ENCODE results near the gene CNDP2.
"Not testable (repeated sequence)": the region's sequence is repeated elsewhere in the genome, so short reads cannot be mapped to it uniquely, and the experiment has no call there.

The CNDP2 gene

DNA sequence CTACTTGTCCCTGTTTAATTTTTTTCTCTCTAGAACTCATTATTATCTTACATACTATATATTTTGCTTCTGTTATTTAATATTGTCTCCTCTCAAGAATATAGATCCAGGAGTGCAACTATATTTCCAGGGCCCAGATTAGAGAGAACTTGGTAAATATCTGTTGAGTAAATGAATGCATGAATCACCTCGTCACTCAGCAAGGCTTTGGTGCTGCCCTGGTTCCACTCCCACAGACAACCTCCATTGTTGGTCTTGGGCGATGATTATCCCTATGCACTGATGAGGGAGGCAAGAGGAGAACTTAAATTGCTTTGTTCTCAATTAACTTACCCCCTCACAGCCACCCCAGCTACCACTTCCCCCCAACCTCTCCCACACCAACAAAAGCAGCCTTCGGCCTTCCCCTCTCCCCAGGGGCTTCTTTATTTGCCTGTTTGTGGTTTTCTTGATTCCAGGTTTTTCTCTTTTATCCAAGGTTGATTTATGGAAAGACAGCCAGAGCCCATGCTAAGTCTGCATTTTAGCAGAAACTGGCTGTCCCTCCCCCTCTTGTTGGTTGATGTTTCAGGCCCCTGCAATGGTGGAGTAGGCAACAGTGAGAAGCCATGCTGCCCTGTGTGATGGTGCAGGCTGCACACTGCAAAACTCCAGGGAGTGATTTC lies 22.1 kb upstream of the CNDP2 start:
- DNase-seq, result no peak

DNA sequence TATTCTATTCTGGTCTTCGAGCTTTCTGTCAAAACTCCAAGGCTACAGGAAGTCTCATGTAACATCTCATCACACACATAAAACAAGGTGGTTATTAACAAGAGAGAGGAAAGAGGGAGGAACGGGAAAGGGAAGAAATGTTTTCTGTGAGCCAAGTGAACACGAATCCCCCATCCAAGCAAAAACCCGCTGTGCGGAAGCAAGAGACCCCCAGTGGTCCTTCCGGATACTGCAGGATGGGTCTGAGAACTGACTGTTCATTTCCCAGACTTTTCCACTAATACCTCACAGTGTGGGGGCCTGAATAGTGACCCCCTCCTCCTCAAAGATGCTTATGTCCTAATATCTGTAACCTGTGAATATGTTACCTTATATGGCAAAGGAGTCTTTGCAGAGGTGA lies 20.0 kb upstream of the CNDP2 start:
- DNase-seq, result no peak

DNA sequence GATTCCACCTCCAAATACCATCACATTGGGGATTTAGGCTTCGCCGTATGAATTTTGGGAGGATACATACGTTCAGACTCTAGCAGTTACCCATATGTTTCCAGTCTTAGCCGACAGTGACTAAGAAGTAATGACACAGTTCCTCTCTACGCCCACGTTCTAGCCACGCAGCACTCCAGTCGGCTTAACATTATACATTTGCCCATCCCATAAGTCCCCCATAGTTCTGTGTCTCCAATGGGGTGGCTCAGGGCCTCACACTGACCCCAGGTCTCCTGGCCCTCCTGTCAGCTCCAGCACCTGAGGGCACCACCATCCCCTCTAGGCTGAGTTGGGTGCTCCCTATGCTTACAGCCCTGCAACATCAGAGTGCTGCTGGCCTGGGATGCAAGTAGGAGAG lies 18.4 kb upstream of the CNDP2 start:
- no peak for DNase-seq

DNA sequence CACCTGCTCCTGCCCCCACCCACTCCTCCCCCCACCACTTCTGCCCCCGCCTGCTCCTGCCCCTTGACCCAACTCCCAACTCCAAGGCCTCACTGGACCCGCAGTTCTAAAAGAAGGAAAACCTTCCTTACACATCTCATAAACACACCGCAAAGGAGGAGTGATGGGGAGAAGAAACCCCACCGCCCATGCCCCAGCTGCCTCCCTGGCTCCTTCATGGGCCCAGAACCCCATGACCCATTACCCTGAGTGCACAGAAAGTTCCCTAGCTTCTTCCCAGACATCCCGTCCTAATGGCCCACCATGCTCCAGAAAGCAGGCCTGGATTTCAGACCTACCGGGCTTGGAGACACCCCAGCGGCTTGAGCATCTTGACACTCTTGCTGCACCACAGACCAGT lies 17.8 kb upstream of the CNDP2 start:
- no peak for DNase-seq

DNA sequence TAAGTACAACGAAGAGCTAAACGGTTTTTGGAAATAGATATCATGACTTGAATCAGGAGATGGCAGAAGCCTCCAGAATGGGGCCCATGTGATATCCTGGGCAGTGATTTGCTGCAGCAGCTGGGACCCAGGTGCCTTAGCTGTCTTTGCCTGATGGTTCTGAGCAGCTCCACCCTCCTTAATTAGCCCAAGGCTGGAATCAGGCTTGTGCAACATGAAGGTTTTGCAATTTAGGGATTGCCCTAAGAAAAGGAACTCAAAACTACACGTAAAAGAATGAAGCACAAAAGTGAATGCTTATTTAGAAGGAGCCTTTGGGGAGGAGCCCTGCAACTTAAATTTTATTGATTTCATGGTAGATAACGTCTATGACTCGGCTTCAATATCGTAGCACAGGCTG lies 17.3 kb upstream of the CNDP2 start:
- DNase-seq, result no peak

DNA sequence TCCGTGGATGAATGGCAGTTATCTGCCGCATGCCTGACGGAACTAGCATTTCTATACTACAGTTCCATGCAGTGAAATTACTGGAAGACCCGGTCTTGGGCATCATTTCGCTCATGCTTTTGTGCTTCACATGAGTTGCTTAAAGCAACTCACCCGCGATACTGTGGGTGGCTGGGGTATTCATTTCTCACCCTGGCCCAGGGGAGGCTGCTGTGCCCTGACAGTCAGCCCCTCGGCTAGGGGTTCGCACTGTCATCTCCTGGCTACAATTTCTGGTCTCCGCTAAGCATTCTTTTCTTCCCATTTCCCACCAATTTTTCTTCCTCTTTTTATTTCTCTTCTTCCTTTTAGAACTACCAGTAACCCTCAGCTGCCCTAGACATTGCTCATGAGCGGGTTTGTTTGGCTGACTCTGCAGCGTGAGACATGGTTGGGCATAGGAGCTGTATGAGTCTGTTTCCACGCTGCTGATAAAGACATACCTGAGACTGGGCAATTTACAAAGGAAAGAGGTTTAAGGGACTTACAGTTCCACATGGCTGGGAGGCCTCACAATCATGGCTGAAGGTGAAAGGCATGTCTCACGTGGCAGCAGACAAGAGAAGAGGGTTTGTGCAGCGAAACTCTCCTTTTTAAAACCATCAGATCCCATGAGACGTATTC lies 16.5 kb upstream of the CNDP2 start:
- DNase-seq, result no peak

DNA sequence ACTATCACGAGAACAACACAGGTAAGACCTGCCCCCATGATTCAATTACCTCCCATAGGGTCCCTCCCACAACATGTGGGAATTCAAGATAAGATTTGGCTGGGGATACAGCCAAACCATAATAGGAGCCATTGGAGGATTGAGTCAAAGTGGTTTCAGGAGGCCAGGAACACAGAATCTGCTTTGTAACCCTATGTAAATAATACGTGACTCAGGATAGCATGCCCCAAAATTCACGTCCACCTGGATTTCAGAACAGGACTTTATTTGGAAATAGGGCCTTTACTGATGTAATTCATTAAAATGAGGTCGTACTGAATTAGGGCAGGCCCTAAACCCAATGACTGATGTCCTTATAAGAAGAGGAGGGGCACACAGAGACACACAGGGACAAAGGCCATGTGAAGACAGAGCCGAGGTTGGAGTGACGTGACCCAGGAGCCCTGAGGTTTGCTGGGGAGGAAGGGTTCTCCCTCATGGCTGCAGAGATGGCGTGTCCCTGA lies 16.0 kb upstream of the CNDP2 start:
- DNase-seq, result no peak

DNA sequence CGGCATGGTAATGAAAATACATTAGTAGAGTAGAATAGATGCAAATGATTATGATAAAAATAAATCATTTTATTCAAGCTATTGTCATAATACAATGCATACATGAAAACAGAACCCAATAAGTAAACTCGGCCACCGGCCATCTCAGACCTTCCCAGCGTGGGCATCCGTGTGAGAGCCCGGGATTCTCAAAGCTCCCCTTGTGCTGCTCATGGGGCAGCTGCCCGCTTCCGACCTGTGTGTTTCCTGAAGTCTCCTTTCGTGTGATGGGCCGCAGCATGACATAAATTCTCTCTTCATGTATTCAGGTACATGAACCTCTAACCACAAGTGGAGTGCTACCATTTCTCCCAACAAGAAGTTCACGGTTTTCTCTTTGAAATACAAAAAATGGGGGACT lies 13.5 kb upstream of the CNDP2 start:
- DNase-seq, result no peak

DNA sequence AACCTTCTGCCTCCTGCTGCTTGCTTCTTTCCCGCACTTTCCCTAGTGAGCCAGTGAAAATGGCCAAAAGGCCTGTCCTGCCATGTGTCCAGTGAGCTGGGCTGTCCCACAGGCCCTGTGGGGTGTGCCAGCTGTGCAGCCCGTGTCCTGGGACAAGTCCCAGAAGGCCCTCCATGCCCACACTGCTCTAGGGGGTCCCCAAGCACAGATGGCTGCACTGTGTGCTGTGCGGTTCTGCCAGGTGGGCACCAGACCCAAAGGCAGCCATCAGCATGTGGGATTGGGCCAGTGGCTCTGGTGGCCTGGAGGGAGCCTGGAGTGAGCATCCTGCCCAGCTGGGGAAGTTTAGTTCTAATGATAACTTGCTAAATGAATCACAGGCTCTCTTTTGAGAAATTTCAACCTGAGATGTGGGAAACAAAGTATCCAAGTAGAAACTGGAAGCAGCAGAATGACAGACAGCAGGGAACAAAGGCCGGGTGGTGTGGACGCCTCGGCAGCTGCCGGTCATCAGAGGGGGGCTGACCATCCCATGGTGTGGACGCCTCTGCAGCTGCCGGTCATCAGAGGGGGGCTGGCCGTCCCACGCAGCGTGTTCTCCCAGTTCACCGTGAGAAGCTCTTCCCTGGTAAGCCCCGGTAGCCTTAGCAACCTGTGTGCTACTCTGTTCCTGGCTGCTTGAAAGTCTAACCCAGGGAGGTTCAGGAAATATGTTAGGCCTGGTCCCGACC lies 9.9 kb upstream of the CNDP2 start:
- no peak for DNase-seq

DNA sequence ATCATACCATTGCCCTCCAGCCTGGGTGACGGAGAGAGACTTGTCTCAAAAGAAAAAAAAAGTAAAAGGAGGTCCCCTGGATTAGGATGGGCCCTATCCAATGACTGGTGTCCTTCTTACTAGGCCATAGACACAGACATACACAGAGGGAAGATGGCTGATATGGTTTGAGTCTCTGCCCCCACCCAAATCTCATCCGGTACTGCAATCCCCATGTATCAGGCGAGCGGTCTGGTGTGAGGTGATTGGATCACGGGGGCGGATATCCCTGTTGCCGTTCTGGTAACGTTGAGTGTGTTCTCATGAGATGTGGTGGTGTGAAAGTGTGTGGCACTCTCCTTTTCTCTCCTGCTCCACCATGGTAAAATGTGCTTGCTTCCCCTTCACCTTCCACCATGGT lies 7.8 kb upstream of the CNDP2 start:
- DNase-seq, result no peak

DNA sequence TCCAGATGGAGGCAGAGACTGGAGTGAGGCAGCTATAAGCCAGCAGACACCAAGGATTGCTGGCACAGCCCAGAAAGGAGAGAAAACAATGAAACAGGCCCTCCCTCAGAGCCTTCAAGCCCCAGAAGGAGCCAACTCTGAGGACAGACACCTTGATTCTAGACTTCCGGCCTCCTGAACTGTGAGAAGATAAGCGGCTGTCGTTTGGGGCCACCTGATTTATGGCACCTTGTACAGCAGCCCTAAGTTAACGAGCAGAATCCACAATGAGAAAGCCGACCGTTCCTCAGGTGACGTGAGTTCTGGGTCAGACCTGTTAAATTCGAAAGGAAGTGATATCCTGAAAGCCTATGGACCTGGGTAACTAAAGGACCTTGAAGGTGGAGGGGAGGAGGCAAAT lies 7.3 kb upstream of the CNDP2 start:
- DNase-seq, result no peak

DNA sequence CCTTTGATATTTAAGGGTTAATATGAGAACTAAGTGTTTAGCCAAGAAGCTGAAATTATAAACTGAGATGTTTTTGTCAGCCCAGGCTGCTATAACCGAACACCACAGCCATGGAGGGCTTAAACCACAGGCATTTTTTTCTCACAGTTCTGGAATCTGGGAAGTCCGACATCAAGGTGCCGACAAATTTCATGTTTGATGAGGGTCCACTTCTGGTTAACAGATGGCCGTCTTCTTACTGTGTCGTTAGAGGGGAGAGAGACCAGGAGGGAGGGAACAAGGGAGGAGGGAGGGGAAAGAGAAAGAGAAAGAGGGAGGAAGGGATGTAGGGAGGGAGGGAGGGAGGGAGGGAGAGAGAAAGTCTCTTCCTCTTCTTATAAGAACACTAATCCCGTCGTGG lies 6.5 kb upstream of the CNDP2 start:
- DNase-seq, result no peak

DNA sequence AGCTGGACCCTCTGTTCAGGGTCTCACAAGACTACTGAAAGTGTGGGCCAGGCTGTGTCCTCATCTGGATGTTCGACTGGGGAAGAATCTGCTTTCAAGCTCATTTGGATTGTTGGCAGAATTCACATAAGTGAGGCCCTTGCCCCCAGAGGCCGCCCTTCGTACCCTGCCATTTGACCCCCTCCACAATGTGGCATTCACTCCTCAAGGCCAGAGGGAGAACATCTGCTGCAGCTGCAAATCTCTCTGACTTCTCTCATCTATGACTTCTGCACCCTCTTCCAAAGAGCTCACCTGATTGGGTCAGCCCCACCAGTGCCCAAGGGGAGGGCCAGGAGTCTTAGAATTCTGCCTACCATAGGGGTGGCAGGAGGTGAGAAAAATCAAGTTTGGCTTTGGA lies 3.9 kb upstream of the CNDP2 start:
- no peak for DNase-seq

DNA sequence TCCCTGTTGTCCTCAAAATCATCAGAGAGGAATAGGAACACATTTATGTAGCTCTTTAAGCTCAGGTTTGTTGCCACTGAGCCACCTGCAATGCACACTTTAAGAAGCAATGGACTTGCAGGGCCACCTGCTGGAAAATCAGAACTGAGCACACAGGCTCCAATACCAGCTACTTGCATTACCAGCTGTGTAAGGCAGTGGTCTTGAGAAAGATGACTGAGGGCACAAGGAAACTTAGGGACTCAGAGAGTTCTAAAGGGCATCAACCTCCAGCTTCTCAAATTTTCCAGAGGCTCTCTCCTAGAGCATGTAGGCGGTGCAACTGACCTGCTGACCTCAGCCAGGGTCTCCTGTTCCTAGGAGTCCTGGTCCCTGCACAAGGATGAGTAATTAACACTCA lies 2.5 kb upstream of the CNDP2 start:
- DNase-seq, result peak; percentile 5

DNA sequence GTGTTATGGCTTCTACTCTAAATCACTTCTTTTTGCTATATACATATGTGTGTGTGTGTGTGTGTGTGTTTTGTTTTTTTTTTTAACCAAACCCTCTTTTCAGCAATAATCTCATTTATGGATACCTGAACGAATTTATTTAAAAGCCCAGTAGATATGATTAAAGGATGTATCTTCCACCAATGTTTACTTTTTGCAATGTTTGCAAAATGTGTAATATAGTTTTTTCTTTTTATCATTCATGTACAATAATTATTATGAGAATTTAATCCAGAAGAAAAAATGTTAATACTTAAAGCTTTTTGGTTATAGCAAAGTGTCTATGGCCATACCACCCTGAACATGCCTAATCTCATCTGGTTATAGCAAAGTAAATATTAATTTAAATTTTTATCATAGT lies 1.6 kb upstream of the CNDP2 start:
- DNase-seq, result no peak

DNA sequence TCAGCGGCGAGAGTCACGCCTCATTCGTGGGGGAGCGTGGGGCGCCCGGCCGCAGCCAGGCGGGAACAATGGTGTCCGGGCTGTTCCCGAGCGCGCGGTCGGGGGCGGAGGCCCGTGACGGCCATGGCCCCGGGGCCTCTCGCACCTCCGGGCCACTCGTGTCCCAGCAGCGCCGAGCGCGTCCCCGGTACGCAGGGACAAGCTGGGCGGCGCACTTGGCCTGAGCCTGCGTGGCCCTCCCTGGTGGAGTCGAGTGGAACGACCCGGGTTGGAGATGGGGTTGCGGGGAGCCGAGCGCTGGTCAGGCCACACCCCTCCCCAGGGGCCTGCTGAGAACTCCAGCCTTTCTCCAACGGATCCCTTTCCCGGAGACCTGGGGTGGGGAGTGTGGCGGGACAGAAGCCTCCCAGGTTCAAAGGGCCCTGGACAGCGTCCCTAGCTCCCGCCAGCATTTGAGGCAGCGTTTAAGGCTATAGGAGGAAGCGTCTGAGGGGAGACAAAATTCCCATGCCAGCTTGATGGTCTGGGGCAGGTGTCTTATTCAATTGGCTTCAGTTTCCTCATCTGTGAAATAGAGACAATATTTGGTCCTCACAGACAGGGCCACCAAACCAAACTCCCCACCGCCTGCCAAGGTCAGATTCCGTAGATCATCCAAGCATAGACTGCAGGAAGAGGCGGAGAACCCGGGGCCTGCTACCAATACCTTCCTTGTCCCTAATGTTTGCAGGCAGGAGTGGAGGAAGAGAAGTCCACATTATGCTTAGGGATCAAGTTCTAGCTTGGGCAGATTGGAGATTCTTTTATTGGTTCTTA lies 553 bp downstream of the CNDP2 start:
- peak; percentile 17 for DNase-seq

DNA sequence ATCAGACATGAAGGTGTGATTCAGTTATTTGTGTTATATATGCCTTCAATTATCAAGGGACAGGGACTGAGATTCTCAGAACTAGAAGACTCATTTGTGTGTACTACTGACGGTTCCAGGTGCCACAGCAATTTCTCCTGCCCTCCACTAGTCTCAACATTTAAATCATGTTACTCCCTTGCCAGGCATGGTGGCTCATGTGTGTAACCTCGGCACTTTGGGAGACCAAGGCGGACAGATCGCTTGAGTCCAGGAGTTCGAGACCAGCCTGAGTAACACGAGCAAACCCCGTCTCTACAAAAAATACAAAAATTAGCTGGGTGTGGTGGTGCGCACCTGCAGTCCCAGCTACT lies 1.1 kb downstream of the CNDP2 start:
- no peak for DNase-seq

DNA sequence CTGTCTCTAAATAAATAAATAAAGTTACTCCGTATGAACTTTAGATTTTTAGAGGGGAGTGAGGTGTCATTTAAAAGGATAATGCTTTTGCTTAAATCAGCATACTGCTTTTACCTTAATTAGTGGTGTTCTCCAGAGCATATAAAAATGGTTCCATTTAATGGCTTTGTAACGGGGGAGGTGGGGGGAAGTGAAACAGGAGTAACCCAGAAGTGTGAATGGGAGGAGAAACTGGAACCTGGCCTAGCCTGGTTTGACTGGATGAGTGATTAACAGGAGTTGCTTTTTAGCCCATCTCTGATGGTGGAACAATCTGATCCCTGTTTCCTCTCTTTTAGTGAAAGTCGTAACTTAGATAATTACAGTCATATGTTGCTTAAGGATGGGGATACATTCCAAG lies 1.6 kb downstream of the CNDP2 start:
- DNase-seq, result no peak

DNA sequence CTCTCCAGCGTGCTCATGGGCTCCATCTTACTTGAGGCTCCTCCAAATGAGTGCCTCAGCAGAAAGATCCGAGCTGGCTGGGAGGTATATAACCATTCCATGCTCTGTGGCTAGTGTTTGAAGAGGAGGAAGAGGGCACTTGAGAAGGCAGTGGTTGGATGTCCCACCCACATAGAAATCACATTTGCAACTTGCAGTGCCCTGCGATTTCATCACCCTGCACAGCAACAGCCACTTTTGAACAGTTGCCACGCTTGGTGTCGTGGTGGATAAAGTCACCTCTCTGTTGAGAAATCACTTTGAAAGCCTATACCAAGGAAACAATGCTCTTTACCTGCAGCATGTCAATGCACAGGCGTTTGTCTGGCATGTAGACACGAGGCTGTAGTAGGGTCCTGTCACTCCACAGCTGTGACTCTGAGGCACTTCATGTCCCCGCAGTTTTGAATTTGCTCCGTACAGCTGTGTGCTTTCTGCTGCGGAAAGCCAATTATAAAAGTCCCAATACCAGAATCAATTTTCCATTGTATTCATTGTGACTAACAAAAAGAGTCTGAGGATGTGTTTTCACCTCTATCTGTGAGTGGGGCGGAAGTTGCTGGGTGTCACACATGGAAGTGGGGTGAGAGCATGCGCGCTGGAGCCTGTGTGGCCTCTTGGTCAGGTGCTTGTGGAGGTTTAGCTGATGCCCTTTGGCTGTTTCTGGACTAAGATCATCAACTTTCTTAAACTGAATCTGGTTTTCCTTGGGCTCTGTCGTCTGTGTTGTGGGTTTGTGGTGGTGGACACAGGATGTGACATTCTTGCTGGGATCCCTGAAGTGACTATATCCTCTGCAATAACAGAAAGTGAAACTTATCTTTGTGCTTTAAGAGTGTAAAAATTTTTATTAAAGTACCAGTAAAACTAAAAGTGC lies 2.8 kb downstream of the CNDP2 start:
- peak; percentile 65 for DNase-seq

DNA sequence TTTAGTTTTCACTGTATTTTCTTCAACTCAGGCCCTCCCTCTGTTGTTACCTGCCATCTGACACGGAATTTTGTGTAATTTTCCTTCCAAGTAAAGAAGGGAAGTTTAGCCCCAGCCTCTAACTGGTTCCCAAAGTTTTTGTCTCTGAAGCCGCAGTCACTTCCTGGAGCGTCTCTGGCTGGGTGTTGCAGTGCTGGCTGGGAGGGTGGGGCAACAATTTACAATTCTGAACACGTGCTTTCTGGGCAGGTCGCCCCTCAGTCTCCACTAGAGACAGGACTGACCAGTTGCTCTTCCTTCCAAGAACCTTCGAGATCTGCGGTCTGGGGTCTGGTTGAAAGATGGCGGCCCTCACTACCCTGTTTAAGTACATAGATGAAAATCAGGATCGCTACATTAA lies 3.5 kb downstream of the CNDP2 start:
- peak; percentile 65 for DNase-seq

DNA sequence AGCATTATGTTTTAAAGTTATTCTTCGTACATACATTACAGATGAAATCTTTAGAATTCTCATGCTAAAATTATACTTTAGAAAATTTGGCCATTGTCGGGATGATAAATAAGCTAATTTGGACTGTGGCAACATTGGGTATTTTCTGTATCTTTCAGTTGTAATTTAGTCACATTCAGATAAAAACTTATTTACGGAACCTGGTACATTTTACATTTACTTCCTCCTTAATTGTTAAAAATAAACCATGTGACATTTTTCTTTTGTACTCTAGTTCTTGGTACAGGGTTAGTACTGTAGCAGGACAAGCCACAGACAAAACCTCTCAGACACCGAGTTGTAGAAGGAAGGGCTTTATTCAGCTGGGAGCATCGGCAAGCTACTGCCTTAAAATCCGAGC lies 4.2 kb downstream of the CNDP2 start:
- DNase-seq, result no peak

DNA sequence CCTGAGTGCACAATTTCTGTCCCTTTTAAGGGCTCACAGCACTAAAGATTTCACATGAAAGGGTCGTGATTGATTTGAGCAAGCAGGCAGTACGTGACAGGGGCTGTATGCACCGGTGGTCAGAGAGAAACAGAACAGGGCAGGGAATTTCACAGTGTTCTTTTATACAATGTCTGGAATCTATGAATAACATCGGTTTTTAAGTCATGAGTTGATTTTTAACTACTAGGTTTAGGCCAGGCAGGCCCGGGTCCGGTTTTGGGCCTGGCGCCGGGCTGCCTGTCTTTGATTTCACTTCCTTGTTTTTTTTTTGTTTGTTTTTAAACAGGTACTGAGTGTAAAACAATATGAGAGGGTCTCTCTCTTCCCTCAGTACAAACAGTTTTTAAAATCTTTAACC lies 4.6 kb downstream of the CNDP2 start:
- not testable (repeated sequence) for DNase-seq

Data from KG1 (cell line).